IMR-90 (cell line): Measurements from ENCODE around the gene CYYR1. TPM values are rescaled to one million over a fixed set of nuclear protein-coding genes. Genes with fewer than 3 reads are reported as not detected.

ENCODE experiments used
- ATAC-seq: fragments of 200-7000 bp; cut with Tn5 transposase; 2 replicates; pipeline ENCODE4 v1.9.1; 2020; ENCODE audit warnings: low read depth, mild to moderate bottlenecking, moderate library complexity
- BruUV-seq: library from RNA; stranded (reverse); fragments of 400-500 nt; replicated peaks from 2 replicates; lab custom pipeline; 2021; lab: Mats Ljungman, UMichigan
- CTCF ChIA-PET: fragments of 300-600 bp; formaldehyde crosslinking; extraction: SDS; loops from one replicate; lab custom pipeline; 2021; ENCODE audit warnings: antibody characterized with exemption; lab: Yijun Ruan, JAX
- POLR2A ChIA-PET: fragments of 300-600 bp; sonication (Branson Sonifier 250); formaldehyde crosslinking; loops from one replicate; lab custom pipeline; 2022; ENCODE audit warnings: antibody characterized with exemption; ENCODE audit not compliant: unreplicated experiment; lab: Charles Lee
- DNase-seq: peaks from one replicate; pipeline ENCODE4 v3.0.0; 2013
- H2AFZ ChIP-seq: replicated peaks from 2 replicates; pipeline ENCODE3; 2013; ENCODE audit warnings: low read length, mild to moderate bottlenecking; ENCODE audit not compliant: poor library complexity
- H2AK5ac ChIP-seq: 2 replicates; pipeline ENCODE4 v1.6.1; 2013; ENCODE audit warnings: low read depth, low read length, inconsistent platforms
- H2AK9ac ChIP-seq: replicated peaks from 2 replicates; pipeline ENCODE3; 2013; ENCODE audit warnings: mild to moderate bottlenecking, low read depth, low read length, moderate library complexity; ENCODE audit not compliant: poor library complexity
- H2BK120ac ChIP-seq: 2 replicates; pipeline ENCODE4 v1.6.1; 2013; ENCODE audit warnings: low read depth, low read length, inconsistent platforms
- H2BK15ac ChIP-seq: 3 replicates; pipeline ENCODE4 v1.6.1; 2013; ENCODE audit warnings: low read depth, low read length, inconsistent platforms
- H2BK20ac ChIP-seq: 2 replicates; pipeline ENCODE4 v1.6.1; 2013; ENCODE audit warnings: low read depth, mild to moderate bottlenecking, inconsistent platforms, low read length, moderate library complexity
- H2BK5ac ChIP-seq: 2 replicates; pipeline ENCODE4 v1.6.1; 2013; ENCODE audit warnings: mild to moderate bottlenecking, low read depth, low read length, inconsistent platforms; ENCODE audit not compliant: poor library complexity, severe bottlenecking
- H3K14ac ChIP-seq: replicated peaks from 2 replicates; pipeline ENCODE4 v1.6.1; 2013; ENCODE audit warnings: low read depth, low read length, inconsistent platforms
- H3K18ac ChIP-seq: 2 replicates; pipeline ENCODE4 v1.6.1; 2013; ENCODE audit warnings: low read depth, low read length, control low read depth
- H3K23ac ChIP-seq: 2 replicates; pipeline ENCODE4 v1.6.1; 2013; ENCODE audit warnings: low read depth, low read length, inconsistent platforms
- H3K27ac ChIP-seq: 2 replicates; pipeline ENCODE4 v1.5.1; 2013; ENCODE audit warnings: mild to moderate bottlenecking, control low read depth, low read length; ENCODE audit not compliant: insufficient read depth
- H3K27me3 ChIP-seq: 2 replicates; pipeline ENCODE4 v1.6.1; 2013; ENCODE audit warnings: low read length; ENCODE audit not compliant: control insufficient read depth, insufficient read depth
- H3K36me3 ChIP-seq: 2 replicates; pipeline ENCODE4 v1.6.1; 2013; ENCODE audit warnings: low read length, mixed read lengths; ENCODE audit not compliant: control insufficient read depth, insufficient read depth
- H3K4ac ChIP-seq: 2 replicates; pipeline ENCODE4 v1.6.1; 2013; ENCODE audit warnings: low read depth, low read length, inconsistent platforms
- H3K4me1 ChIP-seq: 2 replicates; pipeline ENCODE4 v1.6.1; 2013; ENCODE audit warnings: low read length, mixed read lengths; ENCODE audit not compliant: control insufficient read depth, insufficient read depth
- H3K4me2 ChIP-seq: 2 replicates; pipeline ENCODE4 v1.6.1; 2013; ENCODE audit warnings: low read depth, mild to moderate bottlenecking, control low read depth, low read length, moderate library complexity
- H3K4me3 ChIP-seq: 2 replicates; pipeline ENCODE4 v1.5.1; 2013; ENCODE audit warnings: low read depth, mild to moderate bottlenecking, control low read depth, low read length, moderate library complexity; ENCODE audit not compliant: insufficient read depth
- H3K56ac ChIP-seq: 2 replicates; pipeline ENCODE4 v1.6.1; 2013; ENCODE audit warnings: low read length, inconsistent platforms; ENCODE audit not compliant: insufficient read depth; ENCODE audit errors: extremely low read depth
- H3K79me1 ChIP-seq, 2 experiments: 2 replicates each; pipeline ENCODE4 v1.6.1; 2013; ENCODE audit warnings: low read length in 2 of 2, inconsistent platforms in 1 of 2, low read depth in 1 of 2
- H3K9ac ChIP-seq: 2 replicates; pipeline ENCODE4 v1.6.1; 2013; ENCODE audit warnings: low read depth, low read length, control low read depth
- H3K9me1 ChIP-seq: 2 replicates; pipeline ENCODE4 v1.6.1; 2013; ENCODE audit warnings: low read length, inconsistent platforms; ENCODE audit not compliant: insufficient read depth
- H3K9me3 ChIP-seq: 2 replicates; pipeline ENCODE4 v1.6.1; 2013; ENCODE audit warnings: low read length; ENCODE audit not compliant: control insufficient read depth, insufficient read depth
- H4K20me1 ChIP-seq: 2 replicates; pipeline ENCODE4 v1.6.1; 2013; ENCODE audit warnings: low read length, inconsistent platforms; ENCODE audit not compliant: insufficient read depth
- H4K5ac ChIP-seq: 2 replicates; pipeline ENCODE4 v1.6.1; 2013; ENCODE audit warnings: mild to moderate bottlenecking, low read depth, low read length, control low read depth
- H4K8ac ChIP-seq, 2 experiments: 2 replicates each; pipeline ENCODE4 v1.6.1; 2013; ENCODE audit warnings: low read depth in 2 of 2, low read length in 2 of 2, control low read depth in 1 of 2, inconsistent platforms in 1 of 2
- H4K91ac ChIP-seq: 2 replicates; pipeline ENCODE4 v1.6.1; 2013; ENCODE audit warnings: low read depth, low read length, inconsistent platforms; ENCODE audit not compliant: insufficient read depth
- BHLHE40 ChIP-seq: fragments of 150-350 bp; IDR thresholded peaks from 2 replicates; pipeline ENCODE4 v1.6.1; 2016; ENCODE audit warnings: mild to moderate bottlenecking, low read depth, low read length
- CEBPB ChIP-seq: IDR thresholded peaks from 2 replicates; pipeline ENCODE4 v1.6.1; 2012; ENCODE audit warnings: low read depth, low read length, improper control_type of control experiment
- CHD1 ChIP-seq: IDR thresholded peaks from 2 replicates; pipeline ENCODE4 v1.6.1; 2012; ENCODE audit warnings: low read depth, low read length, improper control_type of control experiment
- FOS ChIP-seq: fragments of 150-350 bp; IDR thresholded peaks from 2 replicates; pipeline ENCODE4 v1.6.1; 2016; ENCODE audit warnings: low read depth, low read length
- MAFK ChIP-seq: IDR thresholded peaks from 2 replicates; pipeline ENCODE4 v1.6.1; 2012; ENCODE audit warnings: low read depth, low read length, improper control_type of control experiment
- MAZ ChIP-seq: IDR thresholded peaks from 2 replicates; pipeline ENCODE4 v1.6.1; 2012; ENCODE audit warnings: low read depth, mild to moderate bottlenecking, low read length, improper control_type of control experiment, moderate library complexity, borderline replicate concordance
- MXI1 ChIP-seq: IDR thresholded peaks from 2 replicates; pipeline ENCODE4 v1.6.1; 2012; ENCODE audit warnings: low read depth, mild to moderate bottlenecking, low read length, moderate library complexity, borderline replicate concordance
- NFE2L2 ChIP-seq: fragments of 150-350 bp; IDR thresholded peaks from 2 replicates; pipeline ENCODE4 v1.6.1; 2016; ENCODE audit warnings: low read depth, mild to moderate bottlenecking, low read length
- POLR2A ChIP-seq: IDR thresholded peaks from 2 replicates; pipeline ENCODE4 v1.6.1; 2012; ENCODE audit warnings: mild to moderate bottlenecking, low read depth, low read length
- RAD21 ChIP-seq: IDR thresholded peaks from 2 replicates; pipeline ENCODE4 v1.6.1; 2012; ENCODE audit warnings: low read length, improper control_type of control experiment
- RCOR1 ChIP-seq: IDR thresholded peaks from 2 replicates; pipeline ENCODE4 v1.6.1; 2012; ENCODE audit warnings: mild to moderate bottlenecking, low read length, improper control_type of control experiment; ENCODE audit not compliant: insufficient replicate concordance
- RFX5 ChIP-seq: IDR thresholded peaks from 2 replicates; pipeline ENCODE4 v1.8.0; 2012; ENCODE audit warnings: low read depth, mild to moderate bottlenecking, low read length, moderate library complexity
- SMC3 ChIP-seq: fragments of 150-350 bp; IDR thresholded peaks from 2 replicates; pipeline ENCODE4 v1.6.1; 2016; ENCODE audit warnings: low read depth, mild to moderate bottlenecking, antibody characterized with exemption, low read length, moderate library complexity
- WGBS, 2 experiments: methylation state at CpG; one replicate each; pipeline versions ENCODE4 v1.1.5 to v1.1.7; 2013; ENCODE audit warnings: missing lambda C conversion rate in 2 of 2; ENCODE audit not compliant: insufficient read length in 1 of 2; ENCODE audit errors: extremely low coverage in 2 of 2; 5-methylcytosine and 5-hydroxymethylcytosine counted together
- dilution Hi-C: fragments of 300-500 bp; cut with HindIII; formaldehyde crosslinking; loops from one replicate; pipeline ENCODE4 v1.14.3; 2018; ENCODE audit warnings: low sequenced_read_pairs; ENCODE audit not compliant: unreplicated experiment
- in situ Hi-C: fragments of 300-500 bp; cut with MboI; formaldehyde crosslinking; loops from 3 replicates; pipeline ENCODE4 v1.14.3; 2019; ENCODE audit warnings: low sequenced_read_pairs, inconsistent platforms, mixed read lengths
- intact Hi-C: fragments of 100-400 bp; cut with micrococcal nuclease; formaldehyde crosslinking; loops from 2 replicates; pipeline ENCODE4 v1.10.0; 2022
- polyA plus RNA-seq, 3 experiments: library from polyadenylated mRNA; depleted of rRNA; stranded (reverse); fragments of >200 nt; gene quantifications; 2 replicates each; pipeline ENCODE4 v1.2.3, GENCODE V29; 2012; ENCODE audit warnings: low replicate concordance in 1 of 3
- total RNA-seq: library from RNA; depleted of rRNA; stranded (reverse); fragments of >200 nt; gene quantifications from 2 replicates; pipeline ENCODE4 v1.2.3, GENCODE V29; 2012
- TF ChIP-seq, protein P1 (sequence below): conservative IDR thresholded peaks from 2 replicates; pipeline ENCODE4 v1.5.1; 2012; ENCODE audit warnings: mild to moderate bottlenecking, low read depth, low read length, improper control_type of control experiment
- TF ChIP-seq, protein P2 (sequence below): fragments of 150-350 bp; IDR thresholded peaks from 2 replicates; pipeline ENCODE4 v1.6.1; 2017; ENCODE audit warnings: mild to moderate bottlenecking, antibody characterized with exemption, low read length, low read depth
- TF ChIP-seq, protein P3 (sequence below): fragments of 150-350 bp; IDR thresholded peaks from 2 replicates; pipeline ENCODE4 v1.6.1; 2016; ENCODE audit warnings: low read depth, mild to moderate bottlenecking, low read length, moderate library complexity, borderline replicate concordance

Gene CYYR1
- total and polyA plus RNA-seq, 2 of the 4 experiments (the other 2 are of a cell fraction) = not detected

DNA sequence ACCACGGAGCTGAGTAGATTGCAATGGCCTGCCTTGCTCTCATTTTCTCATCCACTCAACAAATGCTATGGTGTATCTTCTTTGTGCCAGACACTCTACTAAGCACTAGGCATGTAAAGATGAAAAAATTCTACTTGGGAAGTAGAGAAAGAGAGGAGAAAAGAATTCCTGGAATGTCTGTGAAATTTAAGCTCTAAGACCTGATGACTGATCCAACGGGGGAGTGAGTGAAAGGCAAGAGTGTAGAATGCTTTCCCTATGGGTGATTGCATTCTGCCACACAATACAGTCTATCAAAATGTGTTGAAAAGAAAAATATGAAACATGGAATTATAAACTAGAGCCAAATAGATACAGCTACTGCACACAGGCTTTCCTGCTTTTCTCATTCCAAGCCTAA, 82.3 kb downstream of the CYYR1 start:
- Histone ChIP-seq H4K8ac (no peak overlapping the region), H2BK120ac (no peak overlapping the region), H3K4ac (no peak overlapping the region), H2AK5ac (no peak overlapping the region), H3K9ac (no peak overlapping the region), H2AK9ac (no peak overlapping the region), H4K91ac (no peak overlapping the region), H4K20me1 (no peaks in the 10 kb centered on the region), H2BK5ac (no peak overlapping the region), H3K9me1 (no peaks in the 10 kb centered on the region), H4K5ac (no peak overlapping the region), H3K27ac (no peak overlapping the region), H2BK15ac (no peak overlapping the region), H3K36me3 (no peaks in the 10 kb centered on the region), H3K79me1 (no peaks in the 10 kb centered on the region), H3K9me3 (no peaks in the 10 kb centered on the region; the same call in 1 of the 2 replicates), H3K14ac (no peak overlapping the region), H2BK20ac (no peak overlapping the region), H3K4me1 (no peaks in the 10 kb centered on the region), H3K18ac (no peak overlapping the region), H3K4me2 (no peak overlapping the region), H3K23ac (no peak overlapping the region), H2AFZ (no peak overlapping the region), H3K4me3 (no peak overlapping the region), H3K56ac (no peak overlapping the region), H3K27me3 (no peaks in the 10 kb centered on the region)
- ChIA-PET POLR2A (no interaction called here), CTCF (no interaction called here)
- TF ChIP-seq FOS (no peak), RAD21 (no peak), CHD1 (no peak), MAZ (no peak), CEBPB (no peak), RFX5 (no peak), SMC3 (no peak), POLR2A (no peak), MXI1 (no peak), BHLHE40 (no peak), RCOR1 (no peak), NFE2L2 (no peak), MAFK (no peak)
- TF ChIP-seq, protein P1, sequence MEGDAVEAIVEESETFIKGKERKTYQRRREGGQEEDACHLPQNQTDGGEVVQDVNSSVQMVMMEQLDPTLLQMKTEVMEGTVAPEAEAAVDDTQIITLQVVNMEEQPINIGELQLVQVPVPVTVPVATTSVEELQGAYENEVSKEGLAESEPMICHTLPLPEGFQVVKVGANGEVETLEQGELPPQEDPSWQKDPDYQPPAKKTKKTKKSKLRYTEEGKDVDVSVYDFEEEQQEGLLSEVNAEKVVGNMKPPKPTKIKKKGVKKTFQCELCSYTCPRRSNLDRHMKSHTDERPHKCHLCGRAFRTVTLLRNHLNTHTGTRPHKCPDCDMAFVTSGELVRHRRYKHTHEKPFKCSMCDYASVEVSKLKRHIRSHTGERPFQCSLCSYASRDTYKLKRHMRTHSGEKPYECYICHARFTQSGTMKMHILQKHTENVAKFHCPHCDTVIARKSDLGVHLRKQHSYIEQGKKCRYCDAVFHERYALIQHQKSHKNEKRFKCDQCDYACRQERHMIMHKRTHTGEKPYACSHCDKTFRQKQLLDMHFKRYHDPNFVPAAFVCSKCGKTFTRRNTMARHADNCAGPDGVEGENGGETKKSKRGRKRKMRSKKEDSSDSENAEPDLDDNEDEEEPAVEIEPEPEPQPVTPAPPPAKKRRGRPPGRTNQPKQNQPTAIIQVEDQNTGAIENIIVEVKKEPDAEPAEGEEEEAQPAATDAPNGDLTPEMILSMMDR = no peak
- TF ChIP-seq, protein P2, sequence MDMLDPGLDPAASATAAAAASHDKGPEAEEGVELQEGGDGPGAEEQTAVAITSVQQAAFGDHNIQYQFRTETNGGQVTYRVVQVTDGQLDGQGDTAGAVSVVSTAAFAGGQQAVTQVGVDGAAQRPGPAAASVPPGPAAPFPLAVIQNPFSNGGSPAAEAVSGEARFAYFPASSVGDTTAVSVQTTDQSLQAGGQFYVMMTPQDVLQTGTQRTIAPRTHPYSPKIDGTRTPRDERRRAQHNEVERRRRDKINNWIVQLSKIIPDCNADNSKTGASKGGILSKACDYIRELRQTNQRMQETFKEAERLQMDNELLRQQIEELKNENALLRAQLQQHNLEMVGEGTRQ = no peak
- TF ChIP-seq, protein P3, sequence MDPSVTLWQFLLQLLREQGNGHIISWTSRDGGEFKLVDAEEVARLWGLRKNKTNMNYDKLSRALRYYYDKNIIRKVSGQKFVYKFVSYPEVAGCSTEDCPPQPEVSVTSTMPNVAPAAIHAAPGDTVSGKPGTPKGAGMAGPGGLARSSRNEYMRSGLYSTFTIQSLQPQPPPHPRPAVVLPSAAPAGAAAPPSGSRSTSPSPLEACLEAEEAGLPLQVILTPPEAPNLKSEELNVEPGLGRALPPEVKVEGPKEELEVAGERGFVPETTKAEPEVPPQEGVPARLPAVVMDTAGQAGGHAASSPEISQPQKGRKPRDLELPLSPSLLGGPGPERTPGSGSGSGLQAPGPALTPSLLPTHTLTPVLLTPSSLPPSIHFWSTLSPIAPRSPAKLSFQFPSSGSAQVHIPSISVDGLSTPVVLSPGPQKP = no peak
- dilution Hi-C loops (no loop called here), intact Hi-C loops (no loop called here), in situ Hi-C loops (no loop called here)
- DNase-seq (no peak), ATAC-seq (no peak)
- no TSS peak for BruUV-seq
- no CpG with 5 or more reads among the region's 2 CpGs for whole genome bisulfite sequencing, 2 experiments
